ENCODE measurements around the gene UGT2B28.
"Not testable (repeated sequence)": the region's sequence is repeated elsewhere in the genome, so short reads cannot be mapped to it uniquely, and the experiment has no call there.

Gene UGT2B28

GRCh38 chr4:69343558-69344420 is 63.5 kb downstream of the UGT2B28 start:
- DNase-seq (ENCODE audit: low spot score) = not testable (repeated sequence)

Measured in pons (tissue), 1 donor.